K562 (cell line): ENCODE data around the gene UGT1A10. TPM values are rescaled to one million over a fixed set of nuclear protein-coding genes. Genes with fewer than 3 reads are reported as not detected.

ENCODE experiments used
- ATAC-seq: fragments of 200-7000 bp; cut with Tn5 transposase; 3 replicates; pipeline ENCODE4 v1.9.1; 2020; ENCODE audit warnings: moderate library complexity
- BruUV-seq: library from RNA; stranded (reverse); fragments of 400-500 nt; replicated peaks from 2 replicates; lab custom pipeline; 2021; lab: Mats Ljungman, UMichigan
- CTCF ChIA-PET: fragments of 300-600 bp; formaldehyde crosslinking; extraction: SDS; loops from one replicate; lab custom pipeline; 2021; ENCODE audit warnings: low intra/inter-chr PET ratio; lab: Yijun Ruan, JAX
- POLR2A ChIA-PET: fragments of 300-600, 350-650 bp; sonication (Branson Sonifier 250); formaldehyde crosslinking; extraction: SDS; loops from one replicate; lab custom pipeline; 2021; ENCODE audit warnings: antibody characterized with exemption, inconsistent platforms; lab: Yijun Ruan, JAX
- DNase-seq, 4 experiments: peaks; one replicate each; pipeline versions ENCODE4 v3.0.0 to v3.0.0-alpha.2; 2011 to 2018; ENCODE audit warnings: low spot score in 3 of 4, mixed read lengths in 3 of 4; ENCODE audit errors: extremely low read depth in 1 of 4
- FAIRE-seq: peaks from 2 replicates; lab custom pipeline; 2011; peaks lifted over from hg19 to GRCh38; lab: Jason Lieb, UNC
- H2AFZ ChIP-seq: 2 replicates; pipeline ENCODE4 v1.6.0; 2011; ENCODE audit warnings: low read depth, low read length, control low read depth, inconsistent platforms
- H3K27ac ChIP-seq: fragments of 200-600 bp; 3 replicates; pipeline ENCODE4 v1.8.0; 2011; ENCODE audit warnings: low read depth, mild to moderate bottlenecking, control low read depth, inconsistent platforms, low read length, moderate library complexity, mixed read lengths; ENCODE audit errors: extremely low read depth
- H3K27me3 ChIP-seq, 2 experiments: fragments of 300-600 bp in 1 of 2; 2 replicates in 1 of 2; 3 replicates in 1 of 2; pipeline versions ENCODE4 v1.6.0 to v1.8.0; 2011; ENCODE audit warnings: inconsistent platforms in 2 of 2, low read length in 2 of 2, mild to moderate bottlenecking in 1 of 2, mixed read lengths in 1 of 2, moderate library complexity in 1 of 2; ENCODE audit not compliant: control insufficient read depth in 2 of 2, insufficient read depth in 2 of 2
- H3K36me3 ChIP-seq: fragments of 300-600 bp; 3 replicates; pipeline ENCODE4 v1.8.0; 2011; ENCODE audit warnings: mild to moderate bottlenecking, low read length, inconsistent platforms; ENCODE audit not compliant: control insufficient read depth, insufficient read depth
- H3K4me1 ChIP-seq, 2 experiments: fragments of 200-600 bp in 1 of 2; replicated peaks in 1 of 2; 2 replicates in 1 of 2; 3 replicates in 1 of 2; pipeline versions ENCODE4 v1.5.1 to v1.8.0; 2011; ENCODE audit warnings: inconsistent platforms in 2 of 2, low read length in 2 of 2, mild to moderate bottlenecking in 1 of 2, mixed read lengths in 1 of 2, moderate library complexity in 1 of 2; ENCODE audit not compliant: control insufficient read depth in 2 of 2, insufficient read depth in 2 of 2
- H3K4me2 ChIP-seq: 2 replicates; pipeline ENCODE4 v1.6.1; 2011; ENCODE audit warnings: low read length, control low read depth, inconsistent platforms, mixed read lengths; ENCODE audit not compliant: insufficient read depth
- H3K4me3 ChIP-seq: fragments of 200-600 bp; sonication (generic), shearing (Covaris generic); 2 replicates; pipeline ENCODE4 v1.5.1; 2016; ENCODE audit warnings: control low read depth, inconsistent platforms
- H3K79me2 ChIP-seq: fragments of 200-600 bp; 3 replicates; pipeline ENCODE4 v1.8.0; 2011; ENCODE audit warnings: low read length, inconsistent platforms; ENCODE audit not compliant: control insufficient read depth, insufficient read depth
- H3K9ac ChIP-seq, 2 experiments: 2 replicates each; pipeline versions ENCODE4 v1.6.0 to v1.6.1; 2011; ENCODE audit warnings: low read depth in 2 of 2, low read length in 2 of 2, control low read depth in 1 of 2, inconsistent platforms in 1 of 2, mild to moderate bottlenecking in 1 of 2, mixed read lengths in 1 of 2; ENCODE audit not compliant: insufficient read depth in 1 of 2
- H3K9me1 ChIP-seq: one replicate; pipeline ENCODE4 v1.6.0; 2011; ENCODE audit warnings: inconsistent platforms, mild to moderate bottlenecking, low read length, moderate library complexity; ENCODE audit not compliant: control insufficient read depth, insufficient read depth
- H3K9me3 ChIP-seq: replicated peaks from 2 replicates; pipeline ENCODE4 v1.5.1; 2011; ENCODE audit warnings: low read depth, low read length, inconsistent platforms; ENCODE audit not compliant: control insufficient read depth, insufficient read depth
- H4K20me1 ChIP-seq: replicated peaks from 2 replicates; pipeline ENCODE4 v1.6.1; 2011; ENCODE audit warnings: low read length, inconsistent platforms, mixed read lengths; ENCODE audit not compliant: control insufficient read depth, insufficient read depth
- ARID2 ChIP-seq: fragments of 450-650 bp; IDR thresholded peaks from 2 replicates; pipeline ENCODE4 v1.6.1; 2017; ENCODE audit warnings: antibody characterized with exemption, mild to moderate bottlenecking
- CSDE1 ChIP-seq, 2 experiments: fragments of 450-650 bp; IDR thresholded peaks; 2 replicates each; pipeline ENCODE4 v1.6.1; 2016; ENCODE audit warnings: mild to moderate bottlenecking in 1 of 2
- ETV5 ChIP-seq: sonication (generic); formaldehyde crosslinking; IDR thresholded peaks from 2 replicates; pipeline ENCODE4 v1.4.0; 2020; ENCODE audit warnings: low read depth, mild to moderate bottlenecking, missing genetic modification reagents
- FIP1L1 ChIP-seq: fragments of 200-400 bp; formaldehyde crosslinking; IDR thresholded peaks from 2 replicates; pipeline ENCODE4 v1.6.1; 2018; ENCODE audit warnings: mild to moderate bottlenecking, low read depth, low read length; ENCODE audit not compliant: poor library complexity, severe bottlenecking
- NR2F6 ChIP-seq: fragments of 450-650 bp; formaldehyde crosslinking; IDR thresholded peaks from 2 replicates; pipeline ENCODE4 v1.4.0; 2020; ENCODE audit warnings: mild to moderate bottlenecking
- RBBP5 ChIP-seq: fragments of 200-600 bp; sonication (generic); IDR thresholded peaks from 2 replicates; pipeline ENCODE4 v1.6.1; 2012; ENCODE audit warnings: borderline replicate concordance, mild to moderate bottlenecking, low read length, control low read depth, inconsistent platforms; ENCODE audit not compliant: insufficient read depth, poor library complexity, severe bottlenecking
- RBM25 ChIP-seq: fragments of 200-400 bp; formaldehyde crosslinking; IDR thresholded peaks from 2 replicates; pipeline ENCODE4 v1.6.1; 2018; ENCODE audit warnings: low read length, low read depth, moderate library complexity; ENCODE audit not compliant: severe bottlenecking
- WGBS: fragments of 100-300 bp; shearing (Covaris generic); methylation state at CpG from one replicate; pipeline ENCODE4 v1.1.6; 2016; ENCODE audit warnings: low coverage, mixed read lengths; ENCODE audit not compliant: insufficient coverage; ENCODE audit errors: missing lambda C conversion rate; 5-methylcytosine and 5-hydroxymethylcytosine counted together
- in situ Hi-C: fragments of 300-500 bp; cut with MboI; formaldehyde crosslinking; loops from 4 replicates; pipeline ENCODE4 v1.15.0; 2018; ENCODE audit warnings: inconsistent platforms, mixed read lengths
- intact Hi-C: fragments of 100-400 bp; cut with micrococcal nuclease; formaldehyde crosslinking; loops from 2 replicates; pipeline ENCODE4 v1.14.2; 2022
- polyA plus RNA-seq, 8 experiments: library from polyadenylated mRNA; depleted of rRNA in 4 of 8; stranded (reverse) in 5 of 8; unstranded in 3 of 8; fragments of >200 nt; fragmentation: Nextera tagmentation in 2 of 8; fragmentation: Illumina TruSeq in 1 of 8; extraction: Ambion mirVana in 2 of 8; extraction: Trizol in 1 of 8; gene quantifications; 2 replicates each; pipeline versions ENCODE4 v1.2.1 to v1.2.3, GENCODE V29; 2011 to 2014; ENCODE audit warnings: inconsistent platforms in 1 of 8, missing spikeins in 1 of 8
- total RNA-seq, 7 experiments: library from RNA; depleted of rRNA in 6 of 7; stranded (reverse); fragments of >200 nt in 6 of 7; fragmentation: Illumina TruSeq in 2 of 7; extraction: Trizol in 2 of 7; gene quantifications; 2 replicates each; pipeline versions ENCODE4 v1.2.1 to v1.2.3, GENCODE V29; 2011 to 2021; ENCODE audit warnings: low replicate concordance in 1 of 7
- TF ChIP-seq, protein P1 (sequence below): sonication (generic); formaldehyde crosslinking; IDR thresholded peaks from 2 replicates; pipeline ENCODE4 v1.8.0; 2022; ENCODE audit warnings: mild to moderate bottlenecking, low read depth, missing genetic modification reagents
- TF ChIP-seq, protein P2 (sequence below): fragments of 450-650 bp; formaldehyde crosslinking; IDR thresholded peaks from 2 replicates; pipeline ENCODE4 v1.4.0; 2022; ENCODE audit warnings: mild to moderate bottlenecking, moderate library complexity
- TF ChIP-seq, protein P3 (sequence below): fragments of 150-350 bp; IDR thresholded peaks from 2 replicates; pipeline ENCODE4 v1.6.1; 2014; ENCODE audit warnings: low read depth, mild to moderate bottlenecking, low read length, borderline replicate concordance
- TF ChIP-seq, protein P4 (sequence below): fragments of 450-650 bp; formaldehyde crosslinking; IDR thresholded peaks from 2 replicates; pipeline ENCODE4 v1.4.0; 2020; ENCODE audit warnings: mild to moderate bottlenecking, moderate library complexity

UGT1A10 gene
- total and polyA plus RNA-seq, 9 of the 15 experiments (the other 6 are each of a cell fraction or from before 2014, with no cell fraction given): not detected

- TF ChIP-seq, protein P1, sequence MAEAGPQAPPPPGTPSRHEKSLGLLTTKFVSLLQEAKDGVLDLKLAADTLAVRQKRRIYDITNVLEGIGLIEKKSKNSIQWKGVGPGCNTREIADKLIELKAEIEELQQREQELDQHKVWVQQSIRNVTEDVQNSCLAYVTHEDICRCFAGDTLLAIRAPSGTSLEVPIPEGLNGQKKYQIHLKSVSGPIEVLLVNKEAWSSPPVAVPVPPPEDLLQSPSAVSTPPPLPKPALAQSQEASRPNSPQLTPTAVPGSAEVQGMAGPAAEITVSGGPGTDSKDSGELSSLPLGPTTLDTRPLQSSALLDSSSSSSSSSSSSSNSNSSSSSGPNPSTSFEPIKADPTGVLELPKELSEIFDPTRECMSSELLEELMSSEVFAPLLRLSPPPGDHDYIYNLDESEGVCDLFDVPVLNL (CRISPR knock-in tag): no peak
- TF ChIP-seq, all 486 proteins: peak for 0
These were observed 44.3 kb downstream of the UGT1A10 start (continued) for GRCh38 chr2:233680361-233681045.

GRCh38 chr2:233681521-233682099, 45.4 kb downstream of the UGT1A10 start, which contains the start of gene UGT1A7:
Gene UGT1A7, plus strand, starts transcription at chr2:233681901. Its CDS starts 37 bp downstream, at chr2:233681938.
- no peaks in the 10 kb centered on the region for H3K4me1 ChIP-seq
- no peak within 1 kb of the TSS for H3K4me3 ChIP-seq
- H3K9me1 ChIP-seq: no peaks in the 10 kb centered on the region
- H3K36me3 ChIP-seq: no peaks in the 10 kb centered on the region
- in situ Hi-C loops (no loop called here), intact Hi-C loops (no loop called here)
- POLR2A ChIA-PET: no interaction called here
- H3K27me3 ChIP-seq: no peaks in the 10 kb centered on the region
- no peak within 1 kb of the TSS for H2AFZ ChIP-seq
- H4K20me1 ChIP-seq: no peaks in the 10 kb centered on the region
- H3K4me2 ChIP-seq: no peak within 1 kb of the TSS
- DNase-seq (no peak), FAIRE-seq (no peak), ATAC-seq (no peak)
- H3K9me3 ChIP-seq: no peaks in the 10 kb centered on the region
- H3K79me2 ChIP-seq: no peaks in the 10 kb centered on the region
- 6% methylated on average over 5 of the region's 5 CpGs for WGBS
- no peak within 1 kb of the TSS for H3K9ac ChIP-seq
- no TSS peak for BruUV-seq
- CTCF ChIA-PET: no interaction called here
- H3K27ac ChIP-seq: no peak within 1 kb of the TSS
- TF ChIP-seq, protein P2, sequence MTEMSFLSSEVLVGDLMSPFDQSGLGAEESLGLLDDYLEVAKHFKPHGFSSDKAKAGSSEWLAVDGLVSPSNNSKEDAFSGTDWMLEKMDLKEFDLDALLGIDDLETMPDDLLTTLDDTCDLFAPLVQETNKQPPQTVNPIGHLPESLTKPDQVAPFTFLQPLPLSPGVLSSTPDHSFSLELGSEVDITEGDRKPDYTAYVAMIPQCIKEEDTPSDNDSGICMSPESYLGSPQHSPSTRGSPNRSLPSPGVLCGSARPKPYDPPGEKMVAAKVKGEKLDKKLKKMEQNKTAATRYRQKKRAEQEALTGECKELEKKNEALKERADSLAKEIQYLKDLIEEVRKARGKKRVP (CRISPR knock-in tag): no peak
- no peak for TF ChIP-seq ARID2
- no peak for TF ChIP-seq RBM25
- no peak for TF ChIP-seq RBBP5
- TF ChIP-seq, protein P3, sequence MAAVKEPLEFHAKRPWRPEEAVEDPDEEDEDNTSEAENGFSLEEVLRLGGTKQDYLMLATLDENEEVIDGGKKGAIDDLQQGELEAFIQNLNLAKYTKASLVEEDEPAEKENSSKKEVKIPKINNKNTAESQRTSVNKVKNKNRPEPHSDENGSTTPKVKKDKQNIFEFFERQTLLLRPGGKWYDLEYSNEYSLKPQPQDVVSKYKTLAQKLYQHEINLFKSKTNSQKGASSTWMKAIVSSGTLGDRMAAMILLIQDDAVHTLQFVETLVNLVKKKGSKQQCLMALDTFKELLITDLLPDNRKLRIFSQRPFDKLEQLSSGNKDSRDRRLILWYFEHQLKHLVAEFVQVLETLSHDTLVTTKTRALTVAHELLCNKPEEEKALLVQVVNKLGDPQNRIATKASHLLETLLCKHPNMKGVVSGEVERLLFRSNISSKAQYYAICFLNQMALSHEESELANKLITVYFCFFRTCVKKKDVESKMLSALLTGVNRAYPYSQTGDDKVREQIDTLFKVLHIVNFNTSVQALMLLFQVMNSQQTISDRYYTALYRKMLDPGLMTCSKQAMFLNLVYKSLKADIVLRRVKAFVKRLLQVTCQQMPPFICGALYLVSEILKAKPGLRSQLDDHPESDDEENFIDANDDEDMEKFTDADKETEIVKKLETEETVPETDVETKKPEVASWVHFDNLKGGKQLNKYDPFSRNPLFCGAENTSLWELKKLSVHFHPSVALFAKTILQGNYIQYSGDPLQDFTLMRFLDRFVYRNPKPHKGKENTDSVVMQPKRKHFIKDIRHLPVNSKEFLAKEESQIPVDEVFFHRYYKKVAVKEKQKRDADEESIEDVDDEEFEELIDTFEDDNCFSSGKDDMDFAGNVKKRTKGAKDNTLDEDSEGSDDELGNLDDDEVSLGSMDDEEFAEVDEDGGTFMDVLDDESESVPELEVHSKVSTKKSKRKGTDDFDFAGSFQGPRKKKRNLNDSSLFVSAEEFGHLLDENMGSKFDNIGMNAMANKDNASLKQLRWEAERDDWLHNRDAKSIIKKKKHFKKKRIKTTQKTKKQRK: no peak
- TF ChIP-seq, protein P4, sequence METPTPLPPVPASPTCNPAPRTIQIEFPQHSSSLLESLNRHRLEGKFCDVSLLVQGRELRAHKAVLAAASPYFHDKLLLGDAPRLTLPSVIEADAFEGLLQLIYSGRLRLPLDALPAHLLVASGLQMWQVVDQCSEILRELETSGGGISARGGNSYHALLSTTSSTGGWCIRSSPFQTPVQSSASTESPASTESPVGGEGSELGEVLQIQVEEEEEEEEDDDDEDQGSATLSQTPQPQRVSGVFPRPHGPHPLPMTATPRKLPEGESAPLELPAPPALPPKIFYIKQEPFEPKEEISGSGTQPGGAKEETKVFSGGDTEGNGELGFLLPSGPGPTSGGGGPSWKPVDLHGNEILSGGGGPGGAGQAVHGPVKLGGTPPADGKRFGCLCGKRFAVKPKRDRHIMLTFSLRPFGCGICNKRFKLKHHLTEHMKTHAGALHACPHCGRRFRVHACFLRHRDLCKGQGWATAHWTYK: no peak
- no peak for TF ChIP-seq FIP1L1
- TF ChIP-seq NR2F6 (CRISPR knock-in tag): no peak
- TF ChIP-seq ETV5 (CRISPR knock-in tag): no peak
- TF ChIP-seq CSDE1 (IDR thresholded peaks at IDR 0.05): no peak
